HL-60/S4 treated with retinoic acid at 250 ng/mL for 4 days and 3 days (cell line): Measurements from ENCODE around the gene DGKG.

Experiments
- in situ Hi-C: fragments of 300-500 bp; cut with MboI; formaldehyde crosslinking; loops from 2 replicates; pipeline ENCODE4 v1.7.0; 2022; ENCODE audit warnings: low sequenced_read_pairs

DGKG gene

GRCh38 chr3:186247821-186248814, 113.9 kb downstream of the DGKG start:
- in situ Hi-C loops, result no loop called here

GRCh38 chr3:186246941-186247340, 115.1 kb downstream of the DGKG start:
- in situ Hi-C loops, result no loop called here

GRCh38 chr3:186244016-186244415, 118.0 kb downstream of the DGKG start:
- in situ Hi-C loops, result no loop called here

- in situ Hi-C loops, result no loop called here
Measured at GRCh38 chr3:186241910-186242821, 119.9 kb downstream of the DGKG start.

GRCh38 chr3:186239321-186239720, 122.7 kb downstream of the DGKG start:
- in situ Hi-C loops, result no loop called here

- in situ Hi-C loops, result no loop called here
Measured at GRCh38 chr3:186237915-186238314, 124.1 kb downstream of the DGKG start.

GRCh38 chr3:186236357-186237020, 125.5 kb downstream of the DGKG start:
- in situ Hi-C loops, result no loop called here

GRCh38 chr3:186235554-186235953, 126.5 kb downstream of the DGKG start:
- in situ Hi-C loops, result no loop called here

GRCh38 chr3:186234152-186234551, 127.9 kb downstream of the DGKG start:
- in situ Hi-C loops, result no loop called here

GRCh38 chr3:186226482-186226881, 135.6 kb downstream of the DGKG start:
- in situ Hi-C loops, result no loop called here

- in situ Hi-C loops, result no loop called here
Measured at GRCh38 chr3:186225603-186226002, 136.4 kb downstream of the DGKG start.

- in situ Hi-C loops, result no loop called here
Measured at GRCh38 chr3:186224041-186224610, 137.9 kb downstream of the DGKG start.

- in situ Hi-C loops, result no loop called here
Measured at GRCh38 chr3:186223476-186223875, 138.6 kb downstream of the DGKG start.

- in situ Hi-C loops, result no loop called here
Measured at GRCh38 chr3:186221760-186222378, 140.2 kb downstream of the DGKG start.

- in situ Hi-C loops, result no loop called here
Measured at GRCh38 chr3:186220911-186221645, 141.0 kb downstream of the DGKG start.

GRCh38 chr3:186220365-186220764, 141.7 kb downstream of the DGKG start:
- in situ Hi-C loops, result no loop called here

- in situ Hi-C loops, result no loop called here
Measured at GRCh38 chr3:186219211-186219638, 142.8 kb downstream of the DGKG start.

GRCh38 chr3:186218421-186218820, 143.6 kb downstream of the DGKG start:
- in situ Hi-C loops, result no loop called here

GRCh38 chr3:186217820-186218164, 144.2 kb downstream of the DGKG start:
- in situ Hi-C loops, result no loop called here
